Fibroblast of skin of abdomen (primary cell): Measurements from ENCODE around the gene SPTBN5.
"Not testable (repeated sequence)": the region's sequence is repeated elsewhere in the genome, so short reads cannot be mapped to it uniquely, and the experiment has no call there.

Experiments used
- DNase-seq: peaks from one replicate; pipeline ENCODE4 v3.0.0-alpha.2; 2013

Gene SPTBN5

DNA sequence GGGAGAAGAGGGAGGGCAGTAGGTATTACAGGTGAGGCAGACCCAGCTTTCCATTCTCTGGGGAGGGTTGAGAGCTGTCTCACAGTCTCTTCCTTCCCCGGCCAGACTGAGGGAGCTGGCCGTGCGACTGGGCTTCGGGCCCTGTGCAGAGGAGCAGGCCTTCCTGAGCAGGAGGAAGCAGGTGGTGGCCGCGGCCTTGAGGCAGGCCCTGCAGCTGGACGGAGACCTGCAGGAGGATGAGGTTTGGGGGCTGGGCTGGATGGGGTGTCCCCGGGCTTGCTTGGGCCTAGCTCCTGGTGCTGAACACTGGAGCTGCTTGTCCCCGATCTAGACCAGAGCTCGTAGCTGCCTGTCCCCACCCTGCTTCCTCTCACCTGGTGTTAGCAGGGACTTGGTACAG lies 50.3 kb downstream of the SPTBN5 start:
- no peak for DNase-seq

DNA sequence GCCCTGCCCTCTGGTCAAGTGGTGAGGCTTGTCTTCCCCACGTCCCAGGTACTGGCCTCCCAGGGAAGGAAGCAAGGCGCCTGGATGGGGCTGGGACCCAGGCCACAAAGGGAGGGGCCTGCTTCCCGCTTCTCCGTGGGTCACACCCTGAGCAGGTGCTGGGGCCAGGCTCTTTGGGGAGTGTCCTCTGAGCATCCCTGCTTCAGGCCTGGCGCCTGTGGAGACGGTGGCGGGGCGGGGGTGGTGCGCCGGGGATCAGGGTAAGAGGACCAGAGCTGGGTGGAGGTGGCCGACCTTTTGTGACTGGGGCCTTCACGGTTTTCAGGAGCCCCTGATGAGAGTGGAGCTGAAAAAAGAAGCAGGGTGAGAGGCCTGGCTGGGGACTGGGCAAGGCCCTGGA lies 51.6 kb downstream of the SPTBN5 start:
- DNase-seq = no peak

DNA sequence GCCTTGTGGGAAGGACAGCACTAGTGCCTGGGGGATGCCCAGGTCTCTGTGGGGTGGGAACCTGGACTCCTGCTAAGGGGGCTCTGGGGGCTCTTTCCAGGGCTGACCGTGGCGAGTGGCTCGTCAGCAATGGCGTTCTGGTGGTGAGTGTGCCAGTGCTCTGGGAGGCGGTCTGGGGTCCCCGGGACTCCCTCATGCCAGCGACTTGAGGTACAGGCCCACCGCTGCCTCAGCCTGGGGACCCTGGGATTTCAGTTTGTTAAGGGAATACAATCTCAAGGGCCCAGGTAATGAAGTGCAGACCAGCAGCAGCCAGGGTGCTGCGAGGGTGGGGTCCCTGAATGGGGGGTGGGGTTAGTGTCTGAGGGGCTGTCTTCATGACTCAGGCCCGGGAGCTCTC lies 52.7 kb downstream of the SPTBN5 start:
- DNase-seq = no peak

DNA sequence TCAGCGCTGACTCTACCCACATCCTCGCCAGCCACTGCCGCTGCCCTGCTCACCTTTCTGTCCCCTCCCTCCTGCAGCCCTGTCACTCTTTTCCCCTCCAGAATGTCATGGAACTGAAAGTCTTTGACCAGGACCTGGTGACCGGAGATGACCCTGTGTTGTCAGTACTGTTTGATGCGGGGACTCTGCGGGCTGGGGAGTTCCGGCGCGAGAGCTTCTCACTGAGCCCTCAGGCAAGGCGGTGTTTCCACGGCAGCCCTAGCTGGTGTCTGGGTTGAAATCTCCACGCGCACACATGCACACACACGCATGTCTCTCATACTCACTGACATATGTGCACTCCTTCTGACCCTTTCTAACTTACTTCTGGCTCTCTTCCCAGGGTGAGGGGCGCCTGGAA lies 53.2 kb downstream of the SPTBN5 start:
- DNase-seq = no peak

DNA sequence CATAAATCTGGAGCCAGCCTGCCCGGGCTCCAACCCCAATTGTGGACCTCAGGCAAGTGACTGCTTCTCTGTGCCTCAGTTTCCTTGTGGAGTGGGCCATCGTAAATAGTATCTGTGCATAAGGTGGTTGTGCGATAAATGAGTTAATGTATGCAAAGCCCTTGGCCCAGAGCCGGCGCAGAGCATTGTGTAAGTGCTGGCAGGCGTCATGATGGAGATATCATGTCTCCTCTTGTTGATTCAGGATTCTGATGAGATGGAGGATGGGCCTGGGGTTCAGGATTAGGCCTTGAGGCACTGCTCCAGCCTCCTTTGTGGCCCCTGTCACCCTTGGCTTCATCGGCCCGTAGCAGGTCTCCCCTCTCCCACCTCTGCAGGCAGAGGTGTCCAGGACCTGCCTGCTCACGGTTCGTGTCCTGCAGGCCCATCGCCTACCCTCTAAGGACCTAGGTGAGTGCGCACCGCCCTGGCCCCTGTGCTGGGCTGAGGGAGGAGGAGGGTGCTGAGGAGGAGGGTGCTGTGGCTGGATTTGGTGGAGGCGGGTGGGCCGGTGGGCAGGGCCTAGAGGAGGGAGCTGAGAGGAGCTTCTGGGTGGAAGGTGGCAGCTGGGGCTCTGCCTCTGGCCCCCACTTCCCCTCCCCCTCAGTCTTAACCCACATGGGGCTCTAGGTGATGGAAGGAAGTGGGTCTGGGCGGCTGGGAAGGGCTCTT lies 53.9 kb downstream of the SPTBN5 start:
- no peak for DNase-seq

DNA sequence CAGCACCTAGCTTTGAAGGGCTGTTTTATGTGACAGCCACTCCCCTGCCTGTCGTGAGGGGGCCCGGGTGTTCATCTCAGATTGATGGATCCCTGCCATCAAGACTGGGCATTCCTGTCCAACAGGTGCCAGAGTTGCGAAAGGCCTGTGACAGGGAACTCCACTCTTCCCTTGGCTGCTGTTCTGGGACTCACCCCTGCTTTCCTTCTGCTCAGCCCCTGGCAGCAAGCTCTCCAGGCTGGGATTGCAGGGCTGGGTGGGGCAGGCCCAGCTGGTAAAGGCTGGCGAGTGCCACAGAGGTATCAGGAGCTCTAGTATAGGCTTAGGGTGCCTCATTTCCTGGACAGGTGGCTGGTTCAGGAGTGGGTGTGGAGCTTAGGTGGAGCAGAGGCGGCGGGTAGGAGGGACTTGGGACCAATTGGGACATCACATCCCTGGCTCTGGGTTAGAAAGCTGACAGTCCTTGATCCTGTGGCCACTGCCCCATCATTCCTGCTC lies 55.4 kb downstream of the SPTBN5 start, which contains the start of gene PLA2G4B:
PLA2G4B (plus strand) TSS at position 448 of the 498 bp plus-strand sequence. CDS start 67 bp downstream, outside the sequence.
- no peak for DNase-seq

DNA sequence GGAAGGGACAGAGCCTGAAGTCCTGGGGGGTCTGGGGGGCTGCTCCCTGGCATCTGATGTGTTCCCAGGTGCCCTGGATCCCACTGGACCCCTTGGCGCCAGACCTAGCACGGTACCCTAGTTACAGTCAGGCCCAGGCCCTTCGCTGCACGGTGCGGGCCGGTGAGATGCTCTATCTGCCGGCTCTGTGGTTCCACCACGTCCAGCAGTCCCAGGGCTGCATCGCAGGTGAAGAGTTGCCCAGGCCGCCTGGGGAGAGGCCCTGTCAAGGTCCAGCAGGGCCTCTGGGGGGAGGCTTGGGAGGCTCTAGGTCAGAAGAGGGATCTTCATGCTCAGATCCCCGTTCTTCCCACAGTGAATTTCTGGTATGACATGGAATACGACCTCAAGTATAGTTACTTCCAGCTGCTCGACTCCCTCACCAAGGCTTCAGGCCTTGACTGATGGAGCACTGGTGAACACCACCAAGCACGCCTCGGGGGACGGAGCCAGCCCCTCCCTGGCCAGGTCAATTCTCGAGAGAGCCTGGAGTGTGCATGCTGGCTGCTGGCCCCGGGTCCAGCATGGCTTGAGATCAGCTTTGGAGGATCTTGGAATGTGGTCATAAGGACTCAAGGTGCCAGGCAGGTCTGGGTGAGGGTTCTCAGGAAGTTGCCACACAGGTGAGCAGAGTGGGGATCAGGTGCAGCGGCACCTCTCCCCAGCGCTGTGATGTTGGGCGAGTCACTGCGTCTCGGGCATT lies 57.0 kb downstream of the SPTBN5 start:
- DNase-seq = no peak

DNA sequence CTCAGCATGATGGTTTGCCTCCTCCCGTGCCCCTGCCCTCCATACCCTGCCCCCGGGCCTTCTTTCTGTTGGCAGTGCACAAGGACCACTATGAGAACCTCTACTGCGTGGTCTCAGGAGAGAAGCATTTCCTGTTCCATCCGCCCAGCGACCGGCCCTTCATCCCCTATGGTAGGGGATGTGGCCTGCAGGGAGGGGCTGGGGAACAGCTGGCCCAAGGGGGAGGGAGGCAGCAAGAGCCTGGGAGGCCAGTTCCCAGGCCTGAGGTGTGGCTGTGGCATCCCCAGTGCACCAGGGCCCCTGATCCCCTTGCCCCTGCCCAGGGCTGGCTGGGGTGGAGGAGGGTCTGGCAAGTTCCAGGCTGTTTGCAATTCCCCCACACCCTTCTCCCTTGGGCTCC lies 57.8 kb downstream of the SPTBN5 start:
- peak; percentile 10 for DNase-seq

DNA sequence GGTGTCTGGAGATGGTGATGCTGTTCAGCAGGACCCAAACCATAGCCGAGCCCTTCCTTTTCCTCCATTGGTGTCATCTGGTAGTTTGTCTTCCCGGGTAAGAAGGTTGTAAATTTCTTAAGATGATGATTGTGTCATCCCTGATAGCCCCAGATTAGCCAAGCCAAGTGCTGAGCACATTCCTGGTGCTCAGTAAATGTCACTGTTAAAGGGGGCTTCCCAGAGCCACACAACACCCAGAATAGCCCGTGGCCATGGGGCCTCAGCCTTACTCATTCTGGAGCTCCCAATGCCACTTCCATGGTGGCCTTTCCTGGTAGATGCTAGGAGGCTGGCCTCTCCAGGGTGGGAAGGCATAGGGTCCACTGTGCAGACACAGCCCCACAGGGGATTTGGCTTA lies 59.8 kb downstream of the SPTBN5 start:
- no peak for DNase-seq

DNA sequence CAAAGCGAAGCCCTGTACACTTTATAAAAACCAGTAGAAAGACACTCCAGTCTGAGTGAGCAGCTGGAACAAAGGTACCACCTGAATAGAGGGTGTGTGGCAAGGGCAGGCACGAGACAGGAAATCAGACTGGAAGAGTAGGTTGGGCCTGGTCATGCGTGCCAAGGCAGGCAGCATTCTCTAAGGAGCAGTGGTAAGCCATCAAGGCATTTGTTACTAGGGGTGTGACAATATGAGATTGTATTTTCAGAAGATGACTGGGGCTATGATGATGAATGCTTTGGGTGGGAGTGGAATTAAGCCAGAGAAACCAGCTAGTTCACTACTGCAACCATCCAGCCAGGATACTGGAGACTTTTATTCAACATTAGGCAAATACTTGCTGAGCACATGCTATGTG lies 61.0 kb downstream of the SPTBN5 start:
- DNase-seq = no peak

DNA sequence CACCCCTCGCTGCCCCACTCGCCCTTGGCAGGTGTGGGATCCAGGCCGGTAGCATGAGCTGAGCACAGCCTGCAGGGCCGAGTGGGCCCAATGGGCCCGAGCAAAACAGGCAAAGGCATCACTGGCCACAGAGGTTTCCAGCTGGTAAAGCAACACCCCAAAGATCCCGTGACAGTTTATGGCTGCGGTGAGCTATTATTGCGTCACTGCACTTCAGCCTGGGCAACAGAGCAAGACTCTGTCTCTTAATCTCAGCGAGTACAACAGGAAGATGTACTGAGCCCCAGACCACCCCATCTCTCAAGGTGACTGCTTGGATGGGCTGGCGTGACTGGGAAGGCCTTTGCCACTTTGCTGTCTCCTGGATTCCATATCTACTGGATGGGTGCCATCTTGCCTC lies 61.6 kb downstream of the SPTBN5 start:
- DNase-seq = no peak

DNA sequence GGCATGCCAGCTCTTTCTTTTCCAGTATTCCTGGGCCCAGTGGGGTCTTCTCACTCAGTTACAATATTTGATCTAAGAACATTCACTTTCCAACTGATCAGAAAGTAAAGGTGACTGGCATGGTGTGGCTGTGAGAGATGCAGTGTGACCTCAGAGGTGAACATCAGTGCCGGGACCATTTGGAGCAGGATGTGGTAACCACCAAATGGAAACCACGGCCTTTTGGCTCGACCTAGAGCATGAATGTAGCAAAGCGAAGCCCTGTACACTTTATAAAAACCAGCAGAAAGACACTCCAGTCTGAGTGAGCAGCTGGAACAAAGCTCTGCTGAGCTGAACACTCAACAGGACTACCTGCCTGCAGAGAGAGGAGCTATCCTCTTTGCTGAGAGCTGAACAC lies 62.6 kb downstream of the SPTBN5 start:
- not testable (repeated sequence) for DNase-seq

DNA sequence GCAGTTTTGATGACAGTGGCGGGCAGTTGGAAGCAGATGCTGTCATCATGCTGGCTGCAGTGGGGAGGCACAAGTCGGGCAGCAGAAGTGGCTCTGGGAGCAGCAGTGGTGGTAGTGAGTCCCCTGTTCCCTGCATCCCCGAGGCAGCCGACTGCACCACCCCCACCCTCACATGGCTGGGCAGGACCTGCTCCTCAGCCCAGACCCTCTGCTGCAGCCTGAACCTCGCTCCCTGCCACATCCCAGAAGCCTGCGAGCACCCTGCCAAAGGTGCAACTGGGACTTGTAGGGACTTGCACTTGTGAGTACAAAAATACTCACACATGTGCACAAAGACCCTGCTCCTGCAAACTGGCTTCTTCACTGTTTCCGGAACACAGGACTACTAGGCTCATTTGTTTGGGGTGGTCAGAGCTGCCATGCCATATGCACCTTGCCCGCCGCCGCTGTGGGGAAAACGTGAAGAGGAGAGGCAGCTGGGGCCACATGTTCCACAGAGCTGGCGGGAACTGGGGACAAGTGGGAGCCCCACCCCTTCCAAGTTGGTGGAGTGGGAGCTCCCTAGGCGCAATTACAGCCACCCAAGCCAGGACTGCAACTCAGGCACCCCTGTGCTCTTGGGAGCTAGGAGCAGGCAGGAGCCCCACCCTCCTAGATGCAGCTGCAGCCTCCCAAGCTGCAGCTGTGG lies 63.8 kb downstream of the SPTBN5 start:
- no peak for DNase-seq

DNA sequence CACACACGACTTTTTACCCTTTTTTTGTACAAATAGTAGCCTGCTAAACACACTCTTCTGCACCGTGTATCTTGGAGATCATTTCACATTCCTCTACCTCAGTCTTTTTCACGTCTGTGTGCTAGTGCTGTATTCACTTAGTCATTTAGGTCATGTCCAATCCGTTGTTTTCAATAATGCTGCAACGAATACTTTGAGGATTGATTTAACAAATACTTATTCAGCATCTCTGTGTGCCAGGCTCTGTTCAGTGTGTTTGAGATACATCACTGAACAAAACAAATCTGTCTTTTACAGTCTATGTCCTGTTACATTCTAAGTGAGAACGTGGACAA lies 65.1 kb downstream of the SPTBN5 start:
- no peak for DNase-seq

DNA sequence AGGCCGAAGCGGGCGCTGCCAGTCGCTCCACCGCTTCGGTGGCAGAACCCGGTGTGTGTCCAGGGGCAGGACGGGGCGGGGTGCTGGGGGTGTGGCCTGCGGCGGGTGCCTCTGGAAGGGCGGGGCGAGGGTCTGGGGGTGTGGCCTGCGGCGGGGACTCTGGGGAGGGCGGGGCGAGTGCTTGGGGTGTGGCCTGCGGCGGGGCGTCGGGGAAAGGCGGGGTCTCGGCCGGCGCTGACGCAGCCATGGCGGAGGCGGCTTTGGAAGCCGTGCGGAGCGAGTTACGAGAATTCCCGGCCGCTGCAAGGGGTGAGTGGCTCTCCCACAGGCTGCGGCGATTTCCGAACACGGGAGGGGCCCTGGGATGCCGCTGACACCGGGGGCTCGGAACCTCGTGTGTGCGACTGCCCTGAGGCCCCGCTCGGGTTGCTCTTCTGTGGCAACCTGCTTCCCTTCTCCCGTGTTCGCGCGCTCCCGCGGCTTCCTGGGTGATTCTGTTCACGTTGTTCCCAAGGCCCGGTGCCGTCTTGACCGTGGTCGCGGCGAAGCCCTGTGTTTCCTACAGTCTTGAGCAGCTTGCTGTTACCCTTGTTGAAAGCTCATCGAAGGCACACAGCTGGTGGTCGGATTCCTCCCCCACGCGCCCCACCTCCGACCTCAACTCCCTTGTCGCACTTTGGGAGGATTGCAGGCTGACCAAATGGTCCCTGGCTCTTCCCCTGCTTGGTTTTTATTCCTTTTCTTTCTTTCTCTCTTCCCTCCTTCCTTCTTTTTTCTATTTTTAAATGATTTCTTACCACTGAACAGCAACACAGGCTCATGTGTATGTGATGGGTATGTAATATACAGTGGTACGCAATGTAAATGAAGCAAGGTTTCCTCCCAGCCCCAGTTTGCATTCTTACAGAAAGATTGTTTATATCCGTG lies 65.7 kb downstream of the SPTBN5 start, which contains the start of gene JMJD7:
JMJD7 (plus strand) TSS at position 213 of the 927 bp plus-strand sequence; CDS start at position 246, 33 bp downstream.
- peak; percentile 84 for DNase-seq

DNA sequence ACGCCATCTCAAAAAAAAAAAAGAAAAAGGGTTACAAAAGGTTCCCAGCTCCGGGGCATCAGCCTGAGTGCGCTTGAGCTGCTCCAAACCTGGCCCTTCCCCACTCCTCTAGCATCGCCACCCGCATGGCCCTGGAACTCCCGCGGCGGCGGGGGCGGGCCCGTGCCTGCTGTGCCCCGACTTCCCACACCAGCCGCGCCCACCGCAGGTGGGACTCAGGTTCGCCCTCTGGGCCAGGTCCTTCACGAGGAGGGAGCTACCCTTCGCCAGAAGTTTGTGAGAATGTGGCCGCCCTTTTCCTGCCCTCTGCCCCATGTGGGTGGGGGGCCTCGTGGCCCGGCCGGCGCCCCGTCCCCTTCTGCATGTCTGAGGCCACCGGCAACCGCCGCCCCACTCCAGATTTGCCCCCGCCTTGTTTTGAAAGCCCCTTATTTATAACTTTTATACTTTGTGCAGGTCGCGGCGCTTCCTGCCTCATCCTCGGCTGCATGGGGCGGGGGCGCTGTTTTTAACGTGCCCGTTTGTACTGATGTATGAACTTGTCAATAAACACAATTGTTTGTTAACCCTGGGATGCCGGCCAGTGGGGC lies 66.5 kb downstream of the SPTBN5 start:
- no peak for DNase-seq

DNA sequence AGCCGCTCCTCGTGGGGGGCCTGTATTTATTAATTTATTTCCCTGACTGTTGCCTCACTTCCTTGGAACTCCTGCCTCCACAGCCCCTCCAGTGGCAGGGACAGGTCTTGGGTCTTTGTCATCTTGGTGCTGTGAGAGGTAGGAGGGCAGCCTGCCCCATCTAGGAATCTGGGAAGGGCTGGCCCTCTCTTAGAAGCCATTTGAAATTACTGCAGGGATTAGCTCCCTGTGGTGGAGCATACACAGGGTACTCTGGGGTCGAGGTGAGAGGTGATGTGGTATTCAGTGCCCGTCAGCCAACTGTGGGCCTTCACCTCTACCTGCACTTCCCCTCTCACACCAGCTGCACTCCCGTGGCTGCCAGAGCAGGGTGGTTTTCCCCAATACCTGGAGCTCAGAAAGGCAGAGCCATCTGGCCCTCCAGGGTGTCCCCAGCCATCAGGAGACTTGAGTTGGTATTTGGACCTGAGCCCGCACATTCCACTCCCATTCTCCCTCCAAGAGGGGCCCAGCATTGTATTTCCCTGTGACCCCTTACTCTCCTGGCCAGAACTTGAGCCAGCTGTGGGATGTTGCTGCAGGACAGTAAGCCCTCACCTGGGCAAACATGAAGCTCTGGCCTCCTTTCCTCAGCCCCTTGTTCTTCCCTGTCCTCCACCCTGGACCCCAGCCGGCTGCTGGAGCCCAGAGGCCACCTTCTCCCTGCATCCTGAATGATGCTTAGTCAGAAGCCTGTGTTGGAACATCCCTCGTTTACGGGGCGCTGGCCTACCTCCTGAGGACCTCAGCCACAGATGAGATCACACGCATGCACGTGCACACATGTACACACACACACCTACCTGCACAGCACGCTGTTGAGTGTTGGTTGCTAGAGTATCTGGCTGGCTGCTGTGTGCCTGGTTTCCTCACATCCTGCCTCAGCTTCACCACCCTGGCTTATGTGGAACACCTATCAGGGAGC lies 68.0 kb downstream of the SPTBN5 start:
- no peak for DNase-seq

DNA sequence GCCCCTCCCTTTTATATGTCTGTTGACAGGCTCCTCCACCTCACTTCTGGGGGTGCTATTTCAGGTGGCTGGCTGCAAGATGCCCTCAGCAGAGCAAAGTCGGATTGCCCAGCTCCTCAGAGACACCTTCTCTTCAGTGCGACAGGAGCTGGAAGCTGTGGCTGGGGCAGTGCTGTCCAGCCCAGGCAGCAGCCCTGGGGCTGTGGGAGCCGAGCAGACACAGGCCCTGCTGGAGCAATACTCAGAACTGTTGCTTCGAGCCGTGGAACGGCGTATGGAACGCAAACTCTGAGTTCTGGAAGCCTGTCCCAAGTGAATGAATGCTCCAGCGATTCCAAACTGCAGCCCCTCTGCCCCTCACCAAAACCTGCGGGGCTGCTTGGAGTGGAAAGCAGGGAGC lies 68.7 kb downstream of the SPTBN5 start:
- DNase-seq = no peak

DNA sequence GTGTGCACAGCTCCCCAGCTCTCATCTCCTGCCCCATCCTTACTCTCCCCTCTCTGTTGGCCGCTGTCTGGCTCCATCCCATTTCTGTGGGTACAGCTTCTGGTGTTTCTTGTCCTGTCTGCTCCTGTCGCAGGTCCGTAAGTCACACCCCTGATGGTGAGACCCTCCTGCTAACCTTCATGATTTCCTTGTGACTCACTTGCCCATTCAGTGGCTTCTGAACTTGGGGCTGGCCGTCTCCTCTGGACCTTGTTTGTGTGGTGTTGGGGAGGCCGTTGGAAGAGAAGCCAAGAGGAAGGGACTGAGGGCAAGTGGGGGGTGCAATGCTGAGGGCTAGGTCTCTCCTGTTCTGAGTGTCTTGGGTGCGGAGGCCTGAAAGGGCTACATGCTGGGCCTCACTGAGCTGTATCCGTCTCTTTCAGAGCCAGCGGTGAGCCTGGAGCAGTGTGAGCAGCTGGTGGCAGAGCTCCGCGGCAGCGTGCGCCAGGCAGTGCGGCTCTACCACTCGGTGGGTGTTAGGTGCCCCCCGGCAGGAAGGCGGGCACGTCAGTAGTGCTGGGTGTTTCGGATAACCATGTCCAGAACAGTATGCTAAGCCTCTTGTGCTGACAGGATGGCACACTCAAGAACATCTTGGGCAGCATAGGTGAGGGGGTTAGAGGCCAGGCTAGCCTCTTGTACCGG lies 69.6 kb downstream of the SPTBN5 start:
- DNase-seq = no peak

DNA sequence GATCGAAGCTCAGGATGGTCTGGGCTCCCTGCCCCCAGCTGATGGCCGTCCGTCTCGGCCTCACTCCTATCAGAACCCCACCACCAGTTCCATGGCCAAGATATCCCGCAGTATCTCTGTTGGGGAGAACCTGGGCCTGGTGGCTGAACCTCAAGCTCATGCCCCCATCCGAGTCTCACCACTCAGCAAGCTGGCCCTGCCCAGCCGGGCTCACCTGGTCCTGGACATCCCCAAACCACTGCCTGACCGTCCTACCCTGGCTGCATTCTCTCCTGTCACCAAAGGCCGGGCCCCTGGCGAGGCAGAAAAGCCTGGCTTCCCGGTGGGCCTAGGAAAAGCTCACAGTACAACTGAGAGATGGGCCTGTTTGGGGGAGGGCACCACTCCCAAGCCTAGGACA lies 70.4 kb downstream of the SPTBN5 start:
- DNase-seq = no peak
